H1 (cell line): Measurements from ENCODE around the gene PARD3. TPM values are rescaled to one million over a fixed set of nuclear protein-coding genes. Genes with fewer than 3 reads are reported as not detected.

Experiments used
- CTCF ChIA-PET: fragments of 300-600 bp; sonication (Branson Sonifier 250); formaldehyde crosslinking; loops from one replicate; lab custom pipeline; 2021; ENCODE audit not compliant: partially characterized antibody; lab: Charles Lee
- POLR2A ChIA-PET: fragments of 300-600 bp; sonication (Branson Sonifier 250); formaldehyde crosslinking; loops from one replicate; lab custom pipeline; 2021; ENCODE audit warnings: inconsistent platforms; ENCODE audit not compliant: partially characterized antibody; lab: Charles Lee
- DNase-seq, 2 experiments: peaks; one replicate each; pipeline versions ENCODE4 v3.0.0 to v3.0.0-alpha.2; 2010 to 2022; ENCODE audit warnings: low spot score in 2 of 2, low read depth in 1 of 2, mixed read lengths in 1 of 2
- FAIRE-seq: peaks from 2 replicates; lab custom pipeline; 2011; peaks lifted over from hg19 to GRCh38; lab: Jason Lieb, UNC
- H2AFZ ChIP-seq: 2 replicates; pipeline ENCODE4 v1.8.1; 2012; ENCODE audit warnings: low read length, inconsistent platforms
- H2AK5ac ChIP-seq: 2 replicates; pipeline ENCODE4 v1.6.1; 2013; ENCODE audit warnings: low read depth, low read length
- H2BK120ac ChIP-seq: replicated peaks from 2 replicates; pipeline ENCODE3; 2013; ENCODE audit warnings: low read depth, low read length, inconsistent platforms
- H2BK12ac ChIP-seq: 2 replicates; pipeline ENCODE4 v1.6.1; 2013; ENCODE audit warnings: low read depth, low read length
- H2BK15ac ChIP-seq: 2 replicates; pipeline ENCODE4 v1.6.1; 2013; ENCODE audit warnings: low read length
- H2BK20ac ChIP-seq: 2 replicates; pipeline ENCODE4 v1.6.1; 2013; ENCODE audit warnings: low read length
- H2BK5ac ChIP-seq: 2 replicates; pipeline ENCODE4 v1.6.1; 2013; ENCODE audit warnings: low read depth, low read length
- H3K14ac ChIP-seq: 2 replicates; pipeline ENCODE4 v1.6.1; 2013; ENCODE audit warnings: inconsistent platforms; ENCODE audit not compliant: insufficient read length
- H3K18ac ChIP-seq: 2 replicates; pipeline ENCODE4 v1.6.1; 2013; ENCODE audit warnings: low read length; ENCODE audit errors: extremely low read depth
- H3K23ac ChIP-seq: 2 replicates; pipeline ENCODE4 v1.6.1; 2013; ENCODE audit warnings: inconsistent platforms; ENCODE audit not compliant: insufficient read length
- H3K23me2 ChIP-seq: 2 replicates; pipeline ENCODE4 v1.6.1; 2013; ENCODE audit warnings: low read depth, low read length
- H3K27ac ChIP-seq: 2 replicates; pipeline ENCODE4 v1.6.1; 2011; ENCODE audit warnings: low read depth, low read length, inconsistent platforms
- H3K27me3 ChIP-seq, 4 experiments: replicated peaks in 1 of 4; 1 replicate in 1 of 4; 2 replicates in 3 of 4; pipeline versions ENCODE4 v1.6.1 to v1.8.1; 2011 to 2013; ENCODE audit warnings: low read length in 3 of 4, mild to moderate bottlenecking in 3 of 4, inconsistent platforms in 2 of 4, mixed read lengths in 2 of 4, moderate library complexity in 1 of 4; ENCODE audit not compliant: control insufficient read depth in 3 of 4, insufficient read depth in 3 of 4; ENCODE audit errors: extremely low read depth in 1 of 4
- H3K36me3 ChIP-seq, 4 experiments: 2 replicates each; pipeline versions ENCODE4 v1.6.1 to v1.8.1; 2011 to 2013; ENCODE audit warnings: mild to moderate bottlenecking in 4 of 4, low read length in 3 of 4, moderate library complexity in 2 of 4, control low read depth in 1 of 4, inconsistent platforms in 1 of 4; ENCODE audit not compliant: insufficient read depth in 4 of 4, control insufficient read depth in 2 of 4
- H3K4ac ChIP-seq: replicated peaks from 2 replicates; pipeline ENCODE3; 2013; ENCODE audit warnings: low read length, low read depth, mixed read lengths, inconsistent platforms; ENCODE audit not compliant: insufficient read length
- H3K4me1 ChIP-seq, 4 experiments: replicated peaks in 1 of 4; 1 replicate in 1 of 4; 2 replicates in 3 of 4; pipeline versions ENCODE4 v1.6.1 to v1.8.1; 2011 to 2013; ENCODE audit warnings: low read length in 3 of 4, inconsistent platforms in 2 of 4, mixed read lengths in 1 of 4; ENCODE audit not compliant: insufficient read depth in 4 of 4, control insufficient read depth in 3 of 4
- H3K4me2 ChIP-seq, 2 experiments: 2 replicates each; pipeline versions ENCODE4 v1.6.1 to v1.8.1; 2011 to 2013; ENCODE audit warnings: low read depth in 2 of 2, low read length in 2 of 2, control low read depth in 1 of 2, inconsistent platforms in 1 of 2, mild to moderate bottlenecking in 1 of 2; ENCODE audit not compliant: insufficient read depth in 1 of 2
- H3K4me3 ChIP-seq, 4 experiments: fragments of 200-600, 300-600 bp in 1 of 4; sonication (generic), shearing (Covaris generic), sonication (Bioruptor Twin) in 1 of 4; 2 replicates each; pipeline versions ENCODE4 v1.5.1 to v1.8.1; 2011 to 2016; ENCODE audit warnings: low read length in 4 of 4, low read depth in 3 of 4, control low read depth in 2 of 4, inconsistent platforms in 2 of 4, mild to moderate bottlenecking in 2 of 4, mixed read lengths in 1 of 4, moderate library complexity in 1 of 4; ENCODE audit not compliant: insufficient read depth in 2 of 4; ENCODE audit errors: extremely low read depth in 1 of 4
- H3K56ac ChIP-seq: replicated peaks from 2 replicates; pipeline ENCODE3; 2013; ENCODE audit warnings: low read depth, mild to moderate bottlenecking, mixed read lengths, low read length, inconsistent platforms; ENCODE audit not compliant: insufficient read length
- H3K79me1 ChIP-seq: 2 replicates; pipeline ENCODE4 v1.6.1; 2013; ENCODE audit warnings: low read depth, low read length, control low read depth
- H3K79me2 ChIP-seq, 2 experiments: 2 replicates each; pipeline versions ENCODE4 v1.6.1 to v1.8.1; 2012 to 2013; ENCODE audit warnings: low read length in 2 of 2, mild to moderate bottlenecking in 2 of 2, inconsistent platforms in 1 of 2; ENCODE audit not compliant: insufficient read depth in 2 of 2, control insufficient read depth in 1 of 2
- H3K9ac ChIP-seq, 4 experiments: replicated peaks in 1 of 4; 1 replicate in 1 of 4; 2 replicates in 3 of 4; pipeline versions ENCODE4 v1.6.1 to v1.8.1; 2011 to 2013; ENCODE audit warnings: low read depth in 3 of 4, low read length in 3 of 4, control low read depth in 2 of 4, mild to moderate bottlenecking in 2 of 4, moderate library complexity in 2 of 4, inconsistent platforms in 1 of 4; ENCODE audit errors: extremely low read depth in 1 of 4
- H3K9me3 ChIP-seq, 2 experiments: 2 replicates each; pipeline versions ENCODE4 v1.6.1 to v1.8.1; 2012 to 2013; ENCODE audit warnings: mild to moderate bottlenecking in 2 of 2, moderate library complexity in 2 of 2, control low read depth in 1 of 2, inconsistent platforms in 1 of 2, low read depth in 1 of 2, low read length in 1 of 2, mixed read lengths in 1 of 2; ENCODE audit not compliant: insufficient read depth in 2 of 2
- H4K20me1 ChIP-seq, 2 experiments: replicated peaks in 1 of 2; 2 replicates each; pipeline versions ENCODE3 to v1.8.1; 2011 to 2013; ENCODE audit warnings: inconsistent platforms in 2 of 2, low read length in 2 of 2, mild to moderate bottlenecking in 1 of 2; ENCODE audit not compliant: insufficient read depth in 2 of 2, control insufficient read depth in 1 of 2
- H4K5ac ChIP-seq: 2 replicates; pipeline ENCODE4 v1.6.1; 2013; ENCODE audit warnings: low read length, low read depth, mixed read lengths, inconsistent platforms; ENCODE audit not compliant: insufficient read length
- H4K8ac ChIP-seq: 2 replicates; pipeline ENCODE4 v1.8.0; 2013; ENCODE audit warnings: mild to moderate bottlenecking, moderate library complexity, low read length, inconsistent platforms; ENCODE audit not compliant: insufficient read depth; ENCODE audit errors: extremely low read depth
- H4K91ac ChIP-seq: replicated peaks from 2 replicates; pipeline ENCODE3; 2013; ENCODE audit warnings: low read length, mixed read lengths, inconsistent platforms; ENCODE audit not compliant: insufficient read length
- CHD2 ChIP-seq: IDR thresholded peaks from 2 replicates; pipeline ENCODE4 v1.6.1; 2012; ENCODE audit warnings: low read length, improper control_type of control experiment
- KDM4A ChIP-seq: IDR thresholded peaks from one replicate; pipeline ENCODE4 v1.7.1; 2012; ENCODE audit warnings: low read depth, mild to moderate bottlenecking, moderate library complexity, low read length, inconsistent platforms; ENCODE audit not compliant: severe bottlenecking
- POLR2AphosphoS5 ChIP-seq: IDR thresholded peaks from 2 replicates; pipeline ENCODE4 v1.6.1; 2011; ENCODE audit warnings: low read depth, low read length
- WGBS, 2 experiments: shearing (Covaris generic) in 1 of 2; methylation state at CpG; one replicate each; pipeline versions ENCODE4 v1.1.6 to v1.1.7; 2013 to 2015; ENCODE audit warnings: low lambda C conversion rate in 2 of 2, mixed read lengths in 2 of 2, inconsistent platforms in 1 of 2, low coverage in 1 of 2, missing lambda C conversion rate in 1 of 2; ENCODE audit not compliant: insufficient replicate concordance in 2 of 2, insufficient coverage in 1 of 2, insufficient read length in 1 of 2; ENCODE audit errors: extremely low coverage in 1 of 2, missing lambda C conversion rate in 1 of 2; 5-methylcytosine and 5-hydroxymethylcytosine counted together
- polyA plus RNA-seq, 7 experiments: library from polyadenylated mRNA; depleted of rRNA in 3 of 7; stranded (reverse) in 5 of 7; unstranded in 2 of 7; fragments of >200 nt in 5 of 7; fragments of 200-250 nt in 2 of 7; gene quantifications; 1 replicate in 5 of 7; 2 replicates in 1 of 7; 4 replicates in 1 of 7; pipeline versions ENCODE4 v1.2.1 to v1.2.3, GENCODE V29; 2011 to 2013; ENCODE audit warnings: missing spikeins in 2 of 7, mixed read lengths in 2 of 7
- total RNA-seq: library from RNA; stranded (reverse); fragmentation: NEBNext Ultra II Directional; extraction: Animal tissue kit (Norgen Biotek cat#: 25700); gene quantifications from 2 replicates; pipeline ENCODE4 v1.2.1, GENCODE V29; 2021

The PARD3 gene
- total and polyA plus RNA-seq, 2 of the 8 experiments (the other 6 are each of a cell fraction or from before 2014, with no cell fraction given) = 19.7 to 49.1 TPM

GRCh38 chr10:34374356-34375045 is 440.6 kb downstream of the PARD3 start:
- TF ChIP-seq KDM4A (no peak), CHD2 (no peak), POLR2AphosphoS5 (no peak)
- WGBS, 2 experiments = 96% methylated on average over 6 of the region's 6 CpGs; no CpG with 5 or more reads in 1 of the 2 experiments

More at GRCh38 chr10:34374356-34375045, 440.6 kb downstream of the PARD3 start:
- Histone ChIP-seq H3K27ac (no peak overlapping the region), H3K18ac (no peak overlapping the region), H2BK12ac (no peak overlapping the region), H2BK5ac (no peak overlapping the region), H4K91ac (no peak overlapping the region), H3K79me1 (no peaks in the 10 kb centered on the region), H3K4ac (no peak overlapping the region), H3K79me2 (no peaks in the 10 kb centered on the region), H3K9me3 (no peaks in the 10 kb centered on the region), H3K23me2 (no peaks in the 10 kb centered on the region), H3K36me3 (peaks cover 0 to 5% (median 0%) of the 10 kb centered on the region in 4 experiments; a peak in 1 of 8 replicates), H3K23ac (no peak overlapping the region), H2AFZ (no peak overlapping the region), H2BK120ac (no peak overlapping the region), H3K14ac (no peak overlapping the region), H3K4me1 (peaks cover 0 to 6% (median 2%) of the 10 kb centered on the region in 4 experiments; a peak in 2 of 7 replicates), H4K5ac (no peak overlapping the region), H3K9ac (no peak overlapping the region), H2AK5ac (no peak overlapping the region), H3K27me3 (no peaks in the 10 kb centered on the region), H3K4me3 (no peak overlapping the region), H3K56ac (no peak overlapping the region), H4K20me1 (no peaks in the 10 kb centered on the region), H4K8ac (no peak overlapping the region), H2BK20ac (no peak overlapping the region), H3K4me2 (no peak overlapping the region), H2BK15ac (no peak overlapping the region)
- CTCF ChIA-PET = no interaction called here
- FAIRE-seq (no peak), DNase-seq (no peak)
- POLR2A ChIA-PET = no interaction called here
